ENCODE data around the gene HNF1A. TPM values are rescaled to one million over a fixed set of nuclear protein-coding genes. Genes with fewer than 3 reads are reported as not detected.

The HNF1A gene
- total and polyA plus RNA-seq, 2 of the 13 experiments (the other 11 are each of a cell fraction or from before 2014, with no cell fraction given) = 13.4 to 34.7 TPM

DNA sequence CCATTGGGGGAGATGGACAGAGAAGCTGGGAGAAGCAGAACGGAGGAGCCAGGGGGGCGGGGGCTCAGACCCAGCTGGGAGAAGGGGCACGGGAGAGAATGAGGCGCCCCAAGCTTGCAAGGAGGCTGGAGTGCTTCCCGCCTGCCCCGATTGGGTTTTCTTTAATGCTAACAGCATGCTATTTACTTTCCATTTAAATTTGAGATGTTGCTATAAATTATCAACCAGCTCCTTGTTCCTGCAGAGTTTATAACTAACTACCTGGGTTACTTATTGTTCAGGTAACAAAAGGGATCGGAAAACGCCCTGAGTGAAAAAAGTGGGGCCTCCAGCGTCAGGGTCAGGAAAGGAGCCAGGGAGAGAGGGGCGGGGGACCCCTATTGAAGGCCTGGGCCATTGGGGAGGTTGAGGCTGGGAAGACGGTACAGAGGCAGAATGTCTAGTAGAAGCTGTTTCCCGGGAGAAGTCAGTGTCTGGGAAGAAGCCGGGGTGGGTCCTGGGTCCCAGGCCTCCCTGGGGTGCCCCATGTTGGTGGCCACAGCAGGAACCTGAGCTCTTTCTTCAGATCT, 2.5 kb downstream of the HNF1A start (continued):
- TF ChIP-seq ZNF318 (CRISPR knock-in tag; IDR thresholded peaks at IDR 0.05) = no peak
- TF ChIP-seq FOXA3 (CRISPR knock-in tag; IDR thresholded peaks at IDR 0.05) = peak; percentile 81
- TF ChIP-seq, protein P1, sequence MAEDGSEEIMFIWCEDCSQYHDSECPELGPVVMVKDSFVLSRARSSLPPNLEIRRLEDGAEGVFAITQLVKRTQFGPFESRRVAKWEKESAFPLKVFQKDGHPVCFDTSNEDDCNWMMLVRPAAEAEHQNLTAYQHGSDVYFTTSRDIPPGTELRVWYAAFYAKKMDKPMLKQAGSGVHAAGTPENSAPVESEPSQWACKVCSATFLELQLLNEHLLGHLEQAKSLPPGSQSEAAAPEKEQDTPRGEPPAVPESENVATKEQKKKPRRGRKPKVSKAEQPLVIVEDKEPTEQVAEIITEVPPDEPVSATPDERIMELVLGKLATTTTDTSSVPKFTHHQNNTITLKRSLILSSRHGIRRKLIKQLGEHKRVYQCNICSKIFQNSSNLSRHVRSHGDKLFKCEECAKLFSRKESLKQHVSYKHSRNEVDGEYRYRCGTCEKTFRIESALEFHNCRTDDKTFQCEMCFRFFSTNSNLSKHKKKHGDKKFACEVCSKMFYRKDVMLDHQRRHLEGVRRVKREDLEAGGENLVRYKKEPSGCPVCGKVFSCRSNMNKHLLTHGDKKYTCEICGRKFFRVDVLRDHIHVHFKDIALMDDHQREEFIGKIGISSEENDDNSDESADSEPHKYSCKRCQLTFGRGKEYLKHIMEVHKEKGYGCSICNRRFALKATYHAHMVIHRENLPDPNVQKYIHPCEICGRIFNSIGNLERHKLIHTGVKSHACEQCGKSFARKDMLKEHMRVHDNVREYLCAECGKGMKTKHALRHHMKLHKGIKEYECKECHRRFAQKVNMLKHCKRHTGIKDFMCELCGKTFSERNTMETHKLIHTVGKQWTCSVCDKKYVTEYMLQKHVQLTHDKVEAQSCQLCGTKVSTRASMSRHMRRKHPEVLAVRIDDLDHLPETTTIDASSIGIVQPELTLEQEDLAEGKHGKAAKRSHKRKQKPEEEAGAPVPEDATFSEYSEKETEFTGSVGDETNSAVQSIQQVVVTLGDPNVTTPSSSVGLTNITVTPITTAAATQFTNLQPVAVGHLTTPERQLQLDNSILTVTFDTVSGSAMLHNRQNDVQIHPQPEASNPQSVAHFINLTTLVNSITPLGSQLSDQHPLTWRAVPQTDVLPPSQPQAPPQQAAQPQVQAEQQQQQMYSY (CRISPR knock-in tag; IDR thresholded peaks at IDR 0.05) = no peak
- 0 out of 2 replicates have a peak, but pooled peaks have one; percentile 12 for TF ChIP-seq ZBTB46 (CRISPR knock-in tag; IDR thresholded peaks at IDR 0.05; ENCODE audit: borderline replicate concordance)
- TF ChIP-seq, protein P2, sequence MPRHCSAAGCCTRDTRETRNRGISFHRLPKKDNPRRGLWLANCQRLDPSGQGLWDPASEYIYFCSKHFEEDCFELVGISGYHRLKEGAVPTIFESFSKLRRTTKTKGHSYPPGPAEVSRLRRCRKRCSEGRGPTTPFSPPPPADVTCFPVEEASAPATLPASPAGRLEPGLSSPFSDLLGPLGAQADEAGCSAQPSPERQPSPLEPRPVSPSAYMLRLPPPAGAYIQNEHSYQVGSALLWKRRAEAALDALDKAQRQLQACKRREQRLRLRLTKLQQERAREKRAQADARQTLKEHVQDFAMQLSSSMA (CRISPR knock-in tag; IDR thresholded peaks at IDR 0.05) = no peak
- no peak for TF ChIP-seq SRSF1 (optimal IDR thresholded peaks at IDR 0.05; ENCODE audit: low read depth, low read length)
- peak; percentile 39; the same call in 1 of the 2 replicates for TF ChIP-seq TCF7 (IDR thresholded peaks at IDR 0.05; ENCODE audit: low read depth)
- no peak for TF ChIP-seq IRX3 (CRISPR knock-in tag; IDR thresholded peaks at IDR 0.05; ENCODE audit: borderline replicate concordance, low read depth)
- no peak for TF ChIP-seq SRF (IDR thresholded peaks at IDR 0.05; ENCODE audit: low read depth, low read length)
- peak; percentile 44; the same call in 1 of the 2 replicates for TF ChIP-seq ZNF329 (CRISPR knock-in tag; IDR thresholded peaks at IDR 0.05; ENCODE audit: low read depth)
- peak; percentile 95 for TF ChIP-seq DRAP1 (CRISPR knock-in tag; IDR thresholded peaks at IDR 0.05)

Measured in HepG2 (cell line).